NCI-H1092 (cell line): ENCODE results near the gene LSM14A.
"Not testable (repeated sequence)": the region's sequence is repeated elsewhere in the genome, so short reads cannot be mapped to it uniquely, and the experiment has no call there.

Experiments
- DNase-seq: peaks from one replicate; lab custom pipeline; 2025; lab: John Stamatoyannopoulos, UW

LSM14A gene

GRCh38 chr19:34158966-34159365, 13.3 kb upstream of the LSM14A start:
- DNase-seq = not testable (repeated sequence)

GRCh38 chr19:34159541-34159940, 12.8 kb upstream of the LSM14A start:
- not testable (repeated sequence) for DNase-seq

GRCh38 chr19:34161902-34162301, 10.4 kb upstream of the LSM14A start:
- not testable (repeated sequence) for DNase-seq

- DNase-seq = no peak
Measured at GRCh38 chr19:34165295-34165738, 7.0 kb upstream of the LSM14A start.

GRCh38 chr19:34169475-34170199, 2.7 kb upstream of the LSM14A start:
- not testable (repeated sequence) for DNase-seq

- no peak for DNase-seq
Measured at GRCh38 chr19:34171539-34171876, 796 bp upstream of the LSM14A start.

- DNase-seq = no peak
Measured at GRCh38 chr19:34172661-34173192, 423 bp downstream of the LSM14A start.

GRCh38 chr19:34173193-34173956, 1.1 kb downstream of the LSM14A start:
- DNase-seq = no peak

- DNase-seq = not testable (repeated sequence)
Measured at GRCh38 chr19:34175173-34175572, 2.9 kb downstream of the LSM14A start.

GRCh38 chr19:34176581-34176980, 4.3 kb downstream of the LSM14A start:
- DNase-seq = no peak

GRCh38 chr19:34178274-34178610, 5.9 kb downstream of the LSM14A start:
- DNase-seq = no peak

- no peak for DNase-seq
Measured at GRCh38 chr19:34179066-34179465, 6.8 kb downstream of the LSM14A start.

- no peak for DNase-seq
Measured at GRCh38 chr19:34180273-34180672, 8.0 kb downstream of the LSM14A start.

- no peak for DNase-seq
Measured at GRCh38 chr19:34180709-34181108, 8.4 kb downstream of the LSM14A start.

- DNase-seq = no peak
Measured at GRCh38 chr19:34181111-34181864, 9.0 kb downstream of the LSM14A start.

GRCh38 chr19:34182125-34182524, 9.8 kb downstream of the LSM14A start:
- no peak for DNase-seq

GRCh38 chr19:34184880-34185491, 12.7 kb downstream of the LSM14A start:
- no peak for DNase-seq

GRCh38 chr19:34186205-34186604, 13.9 kb downstream of the LSM14A start:
- DNase-seq = no peak

GRCh38 chr19:34187011-34187410, 14.7 kb downstream of the LSM14A start:
- no peak for DNase-seq

- no peak for DNase-seq
Measured at GRCh38 chr19:34188408-34188807, 16.1 kb downstream of the LSM14A start.

- DNase-seq = no peak
Measured at GRCh38 chr19:34189199-34189916, 17.1 kb downstream of the LSM14A start.
